DOHH2 (cell line): Measurements from ENCODE around the gene KCNK7.

ENCODE experiments used
- EZH2phosphoT487 ChIP-seq: fragments of 200-600 bp; sonication (generic); IDR thresholded peaks from 2 replicates; pipeline ENCODE4 v1.6.1; 2017; ENCODE audit warnings: borderline replicate concordance, mild to moderate bottlenecking, antibody characterized with exemption, low read length, moderate library complexity, mixed read lengths
- TF ChIP-seq, protein P1 (sequence below): fragments of 200-600 bp; sonication (generic); IDR thresholded peaks from one replicate; pipeline ENCODE4 v1.5.1; 2014; ENCODE audit warnings: antibody characterized with exemption, mild to moderate bottlenecking, low read depth, low read length; ENCODE audit not compliant: poor library complexity, severe bottlenecking

DNA sequence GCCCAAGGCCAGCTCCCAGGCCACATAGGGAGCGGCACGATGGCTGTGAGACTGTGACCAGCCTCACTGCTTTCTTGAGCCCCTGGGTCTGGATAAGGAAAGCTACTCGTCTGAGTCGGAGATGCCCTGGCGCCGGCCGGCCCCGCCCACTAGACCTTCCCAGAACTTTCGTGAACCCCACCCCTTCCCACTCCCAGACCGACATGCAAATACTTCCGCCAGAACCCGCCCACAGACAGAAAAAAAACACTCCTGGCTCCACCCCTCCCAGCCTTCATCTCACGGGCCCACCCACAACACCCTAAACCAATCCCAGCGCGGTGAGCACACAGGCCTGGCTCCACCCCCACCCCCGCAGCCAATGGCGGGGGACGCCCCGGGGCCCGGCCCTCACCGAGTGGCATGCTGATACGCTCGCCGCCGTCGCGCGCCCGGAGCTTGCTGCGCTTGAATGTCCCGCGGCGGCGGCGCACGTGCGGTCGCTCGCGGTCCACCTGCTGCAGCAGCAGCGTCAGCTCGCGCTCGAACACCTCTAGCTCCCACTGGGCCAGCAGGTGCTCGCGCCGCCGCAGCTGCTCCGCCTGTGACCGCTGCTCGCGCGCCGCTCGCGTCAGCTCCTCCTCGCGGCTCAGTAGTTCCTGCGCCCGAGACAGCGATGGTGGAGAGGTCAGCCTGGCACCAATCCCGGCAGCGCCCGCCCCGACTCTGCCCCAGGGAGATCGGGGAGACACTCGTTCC lies 11.4 kb upstream of the KCNK7 start:
- TF ChIP-seq, protein P1, sequence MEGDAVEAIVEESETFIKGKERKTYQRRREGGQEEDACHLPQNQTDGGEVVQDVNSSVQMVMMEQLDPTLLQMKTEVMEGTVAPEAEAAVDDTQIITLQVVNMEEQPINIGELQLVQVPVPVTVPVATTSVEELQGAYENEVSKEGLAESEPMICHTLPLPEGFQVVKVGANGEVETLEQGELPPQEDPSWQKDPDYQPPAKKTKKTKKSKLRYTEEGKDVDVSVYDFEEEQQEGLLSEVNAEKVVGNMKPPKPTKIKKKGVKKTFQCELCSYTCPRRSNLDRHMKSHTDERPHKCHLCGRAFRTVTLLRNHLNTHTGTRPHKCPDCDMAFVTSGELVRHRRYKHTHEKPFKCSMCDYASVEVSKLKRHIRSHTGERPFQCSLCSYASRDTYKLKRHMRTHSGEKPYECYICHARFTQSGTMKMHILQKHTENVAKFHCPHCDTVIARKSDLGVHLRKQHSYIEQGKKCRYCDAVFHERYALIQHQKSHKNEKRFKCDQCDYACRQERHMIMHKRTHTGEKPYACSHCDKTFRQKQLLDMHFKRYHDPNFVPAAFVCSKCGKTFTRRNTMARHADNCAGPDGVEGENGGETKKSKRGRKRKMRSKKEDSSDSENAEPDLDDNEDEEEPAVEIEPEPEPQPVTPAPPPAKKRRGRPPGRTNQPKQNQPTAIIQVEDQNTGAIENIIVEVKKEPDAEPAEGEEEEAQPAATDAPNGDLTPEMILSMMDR = no peak
- TF ChIP-seq EZH2phosphoT487 = no peak
